ENCODE results near the gene FNDC10.

- TF ChIP-seq CTCF (IDR thresholded peaks at IDR 0.05) (no peak), POLR2AphosphoS5 (IDR thresholded peaks at IDR 0.05) (no peak)
Measured at GRCh38 chr1:1628754-1629429, 29.0 kb upstream of the FNDC10 start.

All from upper lobe of left lung (tissue), 4 donors.